Stimulated activated CD4-positive, alpha-beta T cell treated with anti-CD3 and anti-CD28 coated beads, Interleukin-2, amount 100 ng/mL, for 48 hours (primary cell): ENCODE measurements around the gene SLC12A7.
"Not testable (repeated sequence)": the region's sequence is repeated elsewhere in the genome, so short reads cannot be mapped to it uniquely, and the experiment has no call there.

Source experiments
- DNase-seq, 2 donors: peaks; one replicate each; pipeline ENCODE4 v3.0.0-alpha.2; 2020

Gene SLC12A7

GRCh38 chr5:1003296-1003937, 108.4 kb downstream of the SLC12A7 start:
- DNase-seq = no peak

- DNase-seq = no peak
Measured at GRCh38 chr5:1002836-1003235, 109.0 kb downstream of the SLC12A7 start.

GRCh38 chr5:1002271-1002546, 109.7 kb downstream of the SLC12A7 start:
- DNase-seq = no peak

GRCh38 chr5:1001406-1002270, 110.2 kb downstream of the SLC12A7 start:
- no peak for DNase-seq

GRCh38 chr5:1000831-1001230, 111.0 kb downstream of the SLC12A7 start:
- not testable (repeated sequence) for DNase-seq
